GM12878 (cell line): Measurements from ENCODE around the gene ZNF181. TPM values are rescaled to one million over a fixed set of nuclear protein-coding genes. Genes with fewer than 3 reads are reported as not detected.

Experiments used
- ATF7 ChIP-seq: fragments of 450-650 bp; IDR thresholded peaks from 2 replicates; pipeline ENCODE4 v1.6.1; 2016; ENCODE audit warnings: low read depth, mild to moderate bottlenecking
- BCL11A ChIP-seq: IDR thresholded peaks from 2 replicates; pipeline ENCODE4 v1.6.1; 2011; ENCODE audit warnings: low read depth, low read length
- BHLHE40 ChIP-seq, 2 experiments: fragments of 450-650 bp in 1 of 2; IDR thresholded peaks; 2 replicates each; pipeline ENCODE4 v1.6.1; 2011 to 2017; ENCODE audit warnings: low read depth in 2 of 2, borderline replicate concordance in 1 of 2, improper control_type of control experiment in 1 of 2, low read length in 1 of 2, mild to moderate bottlenecking in 1 of 2
- CBX5 ChIP-seq: sonication (generic); IDR thresholded peaks from 2 replicates; pipeline ENCODE4 v1.6.1; 2016; ENCODE audit warnings: low read depth, moderate library complexity, mild to moderate bottlenecking, inconsistent platforms
- CHD4 ChIP-seq: fragments of 200-600 bp; sonication (generic); IDR thresholded peaks from 2 replicates; pipeline ENCODE4 v1.6.1; 2016; ENCODE audit warnings: mild to moderate bottlenecking
- ESRRA ChIP-seq: IDR thresholded peaks from 2 replicates; pipeline ENCODE4 v1.6.1; 2012; ENCODE audit warnings: mild to moderate bottlenecking, low read length, improper control_type of control experiment
- FOXK2 ChIP-seq: fragments of 450-650 bp; IDR thresholded peaks from 2 replicates; pipeline ENCODE4 v1.6.1; 2017; ENCODE audit warnings: mild to moderate bottlenecking, moderate library complexity
- HDGF ChIP-seq: fragments of 450-650 bp; IDR thresholded peaks from 2 replicates; pipeline ENCODE4 v1.6.1; 2016; ENCODE audit warnings: antibody characterized with exemption
- IKZF1 ChIP-seq: fragments of 450-650 bp; conservative IDR thresholded peaks from 2 replicates; pipeline ENCODE4 v1.6.1; 2017; ENCODE audit warnings: antibody characterized with exemption, mild to moderate bottlenecking
- IRF4 ChIP-seq: IDR thresholded peaks from 2 replicates; pipeline ENCODE4 v1.6.1; 2011; ENCODE audit warnings: low read depth, low read length
- MTA3 ChIP-seq: IDR thresholded peaks from 2 replicates; pipeline ENCODE4 v1.6.1; 2012; ENCODE audit warnings: low read length, inconsistent platforms, borderline replicate concordance
- NBN ChIP-seq: fragments of 450-650 bp; IDR thresholded peaks from 2 replicates; pipeline ENCODE4 v1.6.1; 2016
- NR2F1 ChIP-seq: fragments of 450-650 bp; conservative IDR thresholded peaks from 2 replicates; pipeline ENCODE4 v1.6.1; 2017; ENCODE audit warnings: mild to moderate bottlenecking
- PAX5 ChIP-seq: IDR thresholded peaks from 2 replicates; pipeline ENCODE4 v1.6.1; 2011; ENCODE audit warnings: low read depth, low read length, borderline replicate concordance
- RB1 ChIP-seq: fragments of 450-650 bp; formaldehyde crosslinking; IDR thresholded peaks from 2 replicates; pipeline ENCODE4 v1.6.1; 2017; ENCODE audit warnings: mild to moderate bottlenecking, borderline replicate concordance
- SIX5 ChIP-seq: IDR thresholded peaks from 2 replicates; pipeline ENCODE4 v1.6.1; 2011; ENCODE audit warnings: mild to moderate bottlenecking, low read depth, low read length, moderate library complexity; ENCODE audit not compliant: severe bottlenecking
- SREBF1 ChIP-seq: IDR thresholded peaks from 2 replicates; pipeline ENCODE4 v1.6.1; 2012; ENCODE audit warnings: mild to moderate bottlenecking, low read length
- TAF1 ChIP-seq: IDR thresholded peaks from 2 replicates; pipeline ENCODE4 v1.6.1; 2011; ENCODE audit warnings: mild to moderate bottlenecking, low read depth, low read length, borderline replicate concordance
- TCF12 ChIP-seq: IDR thresholded peaks from 2 replicates; pipeline ENCODE4 v1.6.1; 2011; ENCODE audit warnings: low read depth, mild to moderate bottlenecking, low read length
- ZNF384 ChIP-seq: IDR thresholded peaks from 2 replicates; pipeline ENCODE4 v1.6.1; 2012; ENCODE audit warnings: low read depth, mild to moderate bottlenecking, low read length, improper control_type of control experiment, borderline replicate concordance
- ZNF622 ChIP-seq: fragments of 450-650 bp; IDR thresholded peaks from 2 replicates; pipeline ENCODE4 v1.6.1; 2017; ENCODE audit warnings: mild to moderate bottlenecking, inconsistent platforms
- ZZZ3 ChIP-seq: IDR thresholded peaks from 2 replicates; pipeline ENCODE4 v1.6.1; 2011; ENCODE audit warnings: low read depth; ENCODE audit not compliant: control insufficient read depth, insufficient read length
- polyA plus RNA-seq, 11 experiments: library from polyadenylated mRNA; depleted of rRNA in 4 of 11; unstranded in 6 of 11; stranded (reverse) in 5 of 11; fragments of >200 nt; fragmentation: Nextera tagmentation in 4 of 11; fragmentation: Illumina TruSeq in 1 of 11; extraction: Ambion mirVana in 4 of 11; extraction: Trizol in 1 of 11; gene quantifications; 1 replicate in 1 of 11; 2 replicates in 10 of 11; pipeline versions ENCODE4 v1.2.1 to v1.2.3, GENCODE V29; 2011 to 2016; ENCODE audit warnings: inconsistent platforms in 2 of 11, missing spikeins in 2 of 11, low read depth in 1 of 11
- total RNA-seq, 4 experiments: library from RNA; depleted of rRNA in 3 of 4; stranded (reverse); fragments of >200 nt in 3 of 4; fragmentation: Illumina TruSeq in 1 of 4; extraction: Trizol in 1 of 4; gene quantifications; 2 replicates each; pipeline versions ENCODE4 v1.2.1 to v1.2.3, GENCODE V29; 2013 to 2021
- TF ChIP-seq, protein P1 (sequence below): fragments of 450-650 bp; formaldehyde crosslinking; IDR thresholded peaks from 2 replicates; pipeline ENCODE4 v1.4.0; 2020; ENCODE audit warnings: mild to moderate bottlenecking, moderate library complexity
- TF ChIP-seq, protein P2 (sequence below): fragments of 450-650 bp; IDR thresholded peaks from 2 replicates; pipeline ENCODE4 v1.6.1; 2016; ENCODE audit warnings: mild to moderate bottlenecking
- TF ChIP-seq, protein P3 (sequence below): fragments of 450-650 bp; IDR thresholded peaks from 2 replicates; pipeline ENCODE4 v1.6.1; 2017; ENCODE audit warnings: antibody characterized with exemption, mild to moderate bottlenecking, moderate library complexity

The ZNF181 gene
- total and polyA plus RNA-seq, 10 of the 15 experiments (the other 5 are each of a cell fraction or from before 2014, with no cell fraction given) = 2.1 to 10.3 (median 8.1) TPM

DNA sequence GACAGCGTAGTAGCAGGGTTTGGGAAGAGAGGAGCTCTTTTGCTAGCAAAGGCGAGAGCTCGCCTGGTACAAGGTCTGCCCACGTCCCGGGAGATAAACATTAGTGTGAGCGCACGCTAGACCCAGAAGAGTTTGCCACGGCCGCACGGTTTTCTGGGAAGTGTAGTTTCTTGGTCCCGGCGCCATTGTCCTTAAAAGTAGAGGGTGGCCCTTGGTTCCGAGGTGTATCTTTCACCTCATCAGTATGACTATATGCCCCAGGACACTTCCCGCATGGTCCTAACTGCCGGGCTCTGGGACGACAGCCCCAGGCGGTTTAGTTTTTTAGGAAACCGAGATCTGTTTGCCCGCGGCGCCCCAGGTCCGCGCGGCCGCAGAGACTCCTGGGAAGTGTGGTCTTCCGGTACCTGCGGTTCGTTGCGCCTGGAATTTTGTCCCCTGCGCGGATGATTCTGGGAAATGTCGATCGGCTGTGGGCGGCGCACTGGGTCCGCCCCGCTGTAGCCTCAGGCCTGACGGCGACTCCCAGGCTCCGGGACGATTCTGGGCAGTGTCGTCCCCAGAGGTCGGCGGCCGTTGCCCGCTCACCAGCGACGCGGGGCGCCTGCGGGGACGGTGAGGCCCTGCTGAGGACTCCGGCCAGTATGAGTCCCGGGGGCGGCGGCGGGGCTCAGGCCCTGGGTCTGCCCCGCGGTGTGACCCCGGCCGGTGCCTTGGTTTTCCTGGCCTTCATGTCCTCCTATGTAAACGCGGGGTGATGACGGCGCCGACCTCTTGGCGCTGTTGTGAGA is at the start of gene ZNF181 (continued):
- TF ChIP-seq HDGF (no peak), SREBF1 (no peak; the same call in 1 of the 2 replicates), NR2F1 (peak; percentile 92), CBX5 (no peak), ZNF622 (no peak), RB1 (peak; percentile 64; the same call in 1 of the 2 replicates), TCF12 (0 out of 2 replicates have a peak, but pooled peaks have one; percentile 32), IKZF1 (peak; percentile 99), ATF7 (peak; percentile 22; the same call in 1 of the 2 replicates), BCL11A (no peak), TAF1 (peak; percentile 12; the same call in 1 of the 2 replicates), MTA3 (no peak), CHD4 (no peak), SIX5 (peak; percentile 72), ZNF384 (no peak), IRF4 (no peak), ESRRA (0 out of 2 replicates have a peak, but pooled peaks have one; percentile 10), ZZZ3 (no peak), NBN (peak; percentile 76; the same call in 1 of the 2 replicates), PAX5 (0 out of 2 replicates have a peak, but pooled peaks have one; percentile 25), FOXK2 (peak; percentile 51; the same call in 1 of the 2 replicates), BHLHE40 (IDR thresholded peaks at IDR 0.05; ENCODE audit: borderline replicate concordance in 1 of 2, low read depth in 2 of 2, low read length in 1 of 2) (peak in 1 of 2 experiments; percentile 46; a peak in 2 of 4 replicates)
- TF ChIP-seq, protein P1, sequence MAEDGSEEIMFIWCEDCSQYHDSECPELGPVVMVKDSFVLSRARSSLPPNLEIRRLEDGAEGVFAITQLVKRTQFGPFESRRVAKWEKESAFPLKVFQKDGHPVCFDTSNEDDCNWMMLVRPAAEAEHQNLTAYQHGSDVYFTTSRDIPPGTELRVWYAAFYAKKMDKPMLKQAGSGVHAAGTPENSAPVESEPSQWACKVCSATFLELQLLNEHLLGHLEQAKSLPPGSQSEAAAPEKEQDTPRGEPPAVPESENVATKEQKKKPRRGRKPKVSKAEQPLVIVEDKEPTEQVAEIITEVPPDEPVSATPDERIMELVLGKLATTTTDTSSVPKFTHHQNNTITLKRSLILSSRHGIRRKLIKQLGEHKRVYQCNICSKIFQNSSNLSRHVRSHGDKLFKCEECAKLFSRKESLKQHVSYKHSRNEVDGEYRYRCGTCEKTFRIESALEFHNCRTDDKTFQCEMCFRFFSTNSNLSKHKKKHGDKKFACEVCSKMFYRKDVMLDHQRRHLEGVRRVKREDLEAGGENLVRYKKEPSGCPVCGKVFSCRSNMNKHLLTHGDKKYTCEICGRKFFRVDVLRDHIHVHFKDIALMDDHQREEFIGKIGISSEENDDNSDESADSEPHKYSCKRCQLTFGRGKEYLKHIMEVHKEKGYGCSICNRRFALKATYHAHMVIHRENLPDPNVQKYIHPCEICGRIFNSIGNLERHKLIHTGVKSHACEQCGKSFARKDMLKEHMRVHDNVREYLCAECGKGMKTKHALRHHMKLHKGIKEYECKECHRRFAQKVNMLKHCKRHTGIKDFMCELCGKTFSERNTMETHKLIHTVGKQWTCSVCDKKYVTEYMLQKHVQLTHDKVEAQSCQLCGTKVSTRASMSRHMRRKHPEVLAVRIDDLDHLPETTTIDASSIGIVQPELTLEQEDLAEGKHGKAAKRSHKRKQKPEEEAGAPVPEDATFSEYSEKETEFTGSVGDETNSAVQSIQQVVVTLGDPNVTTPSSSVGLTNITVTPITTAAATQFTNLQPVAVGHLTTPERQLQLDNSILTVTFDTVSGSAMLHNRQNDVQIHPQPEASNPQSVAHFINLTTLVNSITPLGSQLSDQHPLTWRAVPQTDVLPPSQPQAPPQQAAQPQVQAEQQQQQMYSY (CRISPR knock-in tag) = no peak
- TF ChIP-seq, protein P2, sequence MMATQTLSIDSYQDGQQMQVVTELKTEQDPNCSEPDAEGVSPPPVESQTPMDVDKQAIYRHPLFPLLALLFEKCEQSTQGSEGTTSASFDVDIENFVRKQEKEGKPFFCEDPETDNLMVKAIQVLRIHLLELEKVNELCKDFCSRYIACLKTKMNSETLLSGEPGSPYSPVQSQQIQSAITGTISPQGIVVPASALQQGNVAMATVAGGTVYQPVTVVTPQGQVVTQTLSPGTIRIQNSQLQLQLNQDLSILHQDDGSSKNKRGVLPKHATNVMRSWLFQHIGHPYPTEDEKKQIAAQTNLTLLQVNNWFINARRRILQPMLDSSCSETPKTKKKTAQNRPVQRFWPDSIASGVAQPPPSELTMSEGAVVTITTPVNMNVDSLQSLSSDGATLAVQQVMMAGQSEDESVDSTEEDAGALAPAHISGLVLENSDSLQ = no peak
- TF ChIP-seq, protein P3, sequence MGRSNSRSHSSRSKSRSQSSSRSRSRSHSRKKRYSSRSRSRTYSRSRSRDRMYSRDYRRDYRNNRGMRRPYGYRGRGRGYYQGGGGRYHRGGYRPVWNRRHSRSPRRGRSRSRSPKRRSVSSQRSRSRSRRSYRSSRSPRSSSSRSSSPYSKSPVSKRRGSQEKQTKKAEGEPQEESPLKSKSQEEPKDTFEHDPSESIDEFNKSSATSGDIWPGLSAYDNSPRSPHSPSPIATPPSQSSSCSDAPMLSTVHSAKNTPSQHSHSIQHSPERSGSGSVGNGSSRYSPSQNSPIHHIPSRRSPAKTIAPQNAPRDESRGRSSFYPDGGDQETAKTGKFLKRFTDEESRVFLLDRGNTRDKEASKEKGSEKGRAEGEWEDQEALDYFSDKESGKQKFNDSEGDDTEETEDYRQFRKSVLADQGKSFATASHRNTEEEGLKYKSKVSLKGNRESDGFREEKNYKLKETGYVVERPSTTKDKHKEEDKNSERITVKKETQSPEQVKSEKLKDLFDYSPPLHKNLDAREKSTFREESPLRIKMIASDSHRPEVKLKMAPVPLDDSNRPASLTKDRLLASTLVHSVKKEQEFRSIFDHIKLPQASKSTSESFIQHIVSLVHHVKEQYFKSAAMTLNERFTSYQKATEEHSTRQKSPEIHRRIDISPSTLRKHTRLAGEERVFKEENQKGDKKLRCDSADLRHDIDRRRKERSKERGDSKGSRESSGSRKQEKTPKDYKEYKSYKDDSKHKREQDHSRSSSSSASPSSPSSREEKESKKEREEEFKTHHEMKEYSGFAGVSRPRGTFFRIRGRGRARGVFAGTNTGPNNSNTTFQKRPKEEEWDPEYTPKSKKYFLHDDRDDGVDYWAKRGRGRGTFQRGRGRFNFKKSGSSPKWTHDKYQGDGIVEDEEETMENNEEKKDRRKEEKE = no peak
